ENCODE data around the gene COQ8B. TPM values are rescaled to one million over a fixed set of nuclear protein-coding genes. Genes with fewer than 3 reads are reported as not detected.

The COQ8B gene
- total RNA-seq, result 19.3 and 23.8 TPM in 2 replicates

GRCh38 chr19:40716482-40717324 lies at the start of gene COQ8B, which contains the start of gene ITPKC:
Gene COQ8B, minus strand, starts transcription at chr19:40716886. Its CDS starts 2,254 bp downstream, at chr19:40714632.
Gene ITPKC, plus strand, starts transcription at chr19:40717112. Its CDS starts 24 bp downstream, at chr19:40717136.

GRCh38 chr19:40750874-40751537 lies 34.3 kb upstream of the COQ8B start, which contains the start of gene SNRPA:
Gene SNRPA, plus strand, starts transcription at chr19:40751203. Its CDS starts 206 bp downstream, at chr19:40751409.

GRCh38 chr19:40750058-40750873 lies 33.6 kb upstream of the COQ8B start, which contains the start of gene ACTMAP:
Gene ACTMAP, minus strand, starts transcription at chr19:40750477. Its CDS starts 674 bp downstream, at chr19:40749803.

GRCh38 chr19:40690050-40690692 lies 26.5 kb downstream of the COQ8B start, which contains the start of gene NUMBL:
Gene NUMBL, minus strand, starts transcription at chr19:40690651. Its CDS starts 168 bp downstream, at chr19:40690483.

Other genes with a start within 250 kb of the COQ8B start
- 0.90 and 3.2 TPM in 2 replicates for gene SPTBN4, start 249.9 kb downstream of the COQ8B start, total RNA-seq
- 56.2 and 72.0 TPM in 2 replicates for gene SHKBP1, start 140.0 kb downstream of the COQ8B start, total RNA-seq
- gene LTBP4, start 115.5 kb downstream of the COQ8B start, total RNA-seq, result 45.9 and 59.1 TPM in 2 replicates
- gene NUMBL, start 26.2 kb downstream of the COQ8B start, total RNA-seq, result 37.2 and 43.6 TPM in 2 replicates
- 17.8 and 17.9 TPM in 2 replicates for gene ITPKC, start 226 bp upstream of the COQ8B start, total RNA-seq
- 1.6 and 2.9 TPM in 2 replicates for gene ACTMAP, start 33.6 kb upstream of the COQ8B start, total RNA-seq
- gene SNRPA, start 34.3 kb upstream of the COQ8B start, total RNA-seq, result 36.8 and 62.7 TPM in 2 replicates
- gene MIA, start 58.6 kb upstream of the COQ8B start, total RNA-seq, result not detected in 2 replicates
- 28.9 and 30.1 TPM in 2 replicates for gene RAB4B, start 61.4 kb upstream of the COQ8B start, total RNA-seq
- gene EGLN2, start 82.3 kb upstream of the COQ8B start, total RNA-seq, result 64.8 and 99.0 TPM in 2 replicates
- gene CYP2A6, start 133.6 kb upstream of the COQ8B start, total RNA-seq, result not detected in 2 replicates
- not detected in 2 replicates for gene CYP2A7, start 165.3 kb upstream of the COQ8B start, total RNA-seq

Measured in cardiac atrium fibroblast (primary cell).